ENCODE measurements around the gene IER3. TPM values are rescaled to one million over a fixed set of nuclear protein-coding genes. Genes with fewer than 3 reads are reported as not detected.
A peak's percentile ranks its signal among the peaks of the same experiment; 100 is the strongest.

IER3 gene
- total and polyA plus RNA-seq, 2 of the 13 experiments (the other 11 are each of a cell fraction or from before 2014, with no cell fraction given): 51.1 to 131 TPM

DNA sequence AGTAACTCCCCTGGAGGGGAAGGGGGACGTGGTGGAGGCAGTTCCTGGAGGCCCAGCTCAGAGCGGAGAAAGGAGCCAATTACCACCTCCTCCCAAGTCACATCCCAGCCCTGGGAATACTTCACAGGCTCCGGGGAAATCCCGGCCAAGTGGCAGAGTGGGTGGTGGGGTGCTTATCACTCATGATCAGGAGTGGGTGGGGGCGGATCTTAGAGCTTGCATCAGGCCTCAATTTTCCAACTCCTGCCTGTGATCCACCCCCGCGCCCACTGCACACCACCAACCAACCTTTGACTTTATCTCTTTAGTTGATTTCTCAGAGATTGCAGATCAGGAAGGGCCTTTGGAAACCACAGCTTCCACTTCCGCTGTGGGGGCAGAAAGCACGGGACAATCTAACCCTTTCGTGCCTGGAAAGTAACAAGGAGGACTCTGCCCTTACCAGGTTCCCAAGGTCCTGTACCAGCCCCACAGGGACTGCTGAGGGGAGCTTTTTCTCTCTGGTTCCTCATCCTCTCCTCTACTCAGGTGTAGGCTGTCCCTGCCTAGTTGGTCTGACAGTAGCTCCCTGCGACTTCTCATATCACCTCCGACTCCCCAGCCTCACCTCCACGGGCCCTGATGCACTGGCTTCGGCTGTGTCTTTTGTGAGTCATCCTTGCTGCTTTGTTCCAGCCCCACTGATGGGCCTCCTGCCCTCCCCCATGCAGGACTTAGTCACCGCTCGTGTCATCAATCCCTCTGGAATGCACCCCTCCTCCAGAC, 24.9 kb upstream of the IER3 start (continued):
- TF ChIP-seq, protein P1, sequence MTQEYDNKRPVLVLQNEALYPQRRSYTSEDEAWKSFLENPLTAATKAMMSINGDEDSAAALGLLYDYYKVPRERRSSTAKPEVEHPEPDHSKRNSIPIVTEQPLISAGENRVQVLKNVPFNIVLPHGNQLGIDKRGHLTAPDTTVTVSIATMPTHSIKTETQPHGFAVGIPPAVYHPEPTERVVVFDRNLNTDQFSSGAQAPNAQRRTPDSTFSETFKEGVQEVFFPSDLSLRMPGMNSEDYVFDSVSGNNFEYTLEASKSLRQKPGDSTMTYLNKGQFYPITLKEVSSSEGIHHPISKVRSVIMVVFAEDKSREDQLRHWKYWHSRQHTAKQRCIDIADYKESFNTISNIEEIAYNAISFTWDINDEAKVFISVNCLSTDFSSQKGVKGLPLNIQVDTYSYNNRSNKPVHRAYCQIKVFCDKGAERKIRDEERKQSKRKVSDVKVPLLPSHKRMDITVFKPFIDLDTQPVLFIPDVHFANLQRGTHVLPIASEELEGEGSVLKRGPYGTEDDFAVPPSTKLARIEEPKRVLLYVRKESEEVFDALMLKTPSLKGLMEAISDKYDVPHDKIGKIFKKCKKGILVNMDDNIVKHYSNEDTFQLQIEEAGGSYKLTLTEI (CRISPR knock-in tag; conservative IDR thresholded peaks at IDR 0.05): no peak
- peak; percentile 24 for TF ChIP-seq ZNF781 (CRISPR knock-in tag; IDR thresholded peaks at IDR 0.05; ENCODE audit: borderline replicate concordance, not compliant biosample characterization)
- no peak for TF ChIP-seq NFIB (CRISPR knock-in tag; IDR thresholded peaks at IDR 0.05; ENCODE audit: borderline replicate concordance)
- peak; percentile 12; the same call in 1 of the 2 replicates for TF ChIP-seq ZNF775 (CRISPR knock-in tag; IDR thresholded peaks at IDR 0.05; ENCODE audit: borderline replicate concordance)
- TF ChIP-seq NR3C1 (CRISPR knock-in tag; IDR thresholded peaks at IDR 0.05): no peak
- peak; percentile 86 for TF ChIP-seq CREB1 (IDR thresholded peaks at IDR 0.05)
- TF ChIP-seq CREB1 (CRISPR knock-in tag; IDR thresholded peaks at IDR 0.05): peak; percentile 86
- TF ChIP-seq ERF (CRISPR knock-in tag; IDR thresholded peaks at IDR 0.05): peak; percentile 84
- TF ChIP-seq, protein P2, sequence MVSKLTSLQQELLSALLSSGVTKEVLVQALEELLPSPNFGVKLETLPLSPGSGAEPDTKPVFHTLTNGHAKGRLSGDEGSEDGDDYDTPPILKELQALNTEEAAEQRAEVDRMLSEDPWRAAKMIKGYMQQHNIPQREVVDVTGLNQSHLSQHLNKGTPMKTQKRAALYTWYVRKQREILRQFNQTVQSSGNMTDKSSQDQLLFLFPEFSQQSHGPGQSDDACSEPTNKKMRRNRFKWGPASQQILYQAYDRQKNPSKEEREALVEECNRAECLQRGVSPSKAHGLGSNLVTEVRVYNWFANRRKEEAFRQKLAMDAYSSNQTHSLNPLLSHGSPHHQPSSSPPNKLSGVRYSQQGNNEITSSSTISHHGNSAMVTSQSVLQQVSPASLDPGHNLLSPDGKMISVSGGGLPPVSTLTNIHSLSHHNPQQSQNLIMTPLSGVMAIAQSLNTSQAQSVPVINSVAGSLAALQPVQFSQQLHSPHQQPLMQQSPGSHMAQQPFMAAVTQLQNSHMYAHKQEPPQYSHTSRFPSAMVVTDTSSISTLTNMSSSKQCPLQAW (CRISPR knock-in tag; IDR thresholded peaks at IDR 0.05): peak; percentile 77
- TF ChIP-seq ZNF484 (CRISPR knock-in tag; IDR thresholded peaks at IDR 0.05; ENCODE audit: borderline replicate concordance, low read depth): no peak
- peak; percentile 70; the same call in 1 of the 2 replicates for TF ChIP-seq MEIS2 (CRISPR knock-in tag; IDR thresholded peaks at IDR 0.05)
- TF ChIP-seq BHLHE40 (IDR thresholded peaks at IDR 0.05; ENCODE audit: low read length): peak; percentile 67; the same call in 1 of the 2 replicates
- TF ChIP-seq, protein P3, sequence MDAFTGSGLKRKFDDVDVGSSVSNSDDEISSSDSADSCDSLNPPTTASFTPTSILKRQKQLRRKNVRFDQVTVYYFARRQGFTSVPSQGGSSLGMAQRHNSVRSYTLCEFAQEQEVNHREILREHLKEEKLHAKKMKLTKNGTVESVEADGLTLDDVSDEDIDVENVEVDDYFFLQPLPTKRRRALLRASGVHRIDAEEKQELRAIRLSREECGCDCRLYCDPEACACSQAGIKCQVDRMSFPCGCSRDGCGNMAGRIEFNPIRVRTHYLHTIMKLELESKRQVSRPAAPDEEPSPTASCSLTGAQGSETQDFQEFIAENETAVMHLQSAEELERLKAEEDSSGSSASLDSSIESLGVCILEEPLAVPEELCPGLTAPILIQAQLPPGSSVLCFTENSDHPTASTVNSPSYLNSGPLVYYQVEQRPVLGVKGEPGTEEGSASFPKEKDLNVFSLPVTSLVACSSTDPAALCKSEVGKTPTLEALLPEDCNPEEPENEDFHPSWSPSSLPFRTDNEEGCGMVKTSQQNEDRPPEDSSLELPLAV (CRISPR knock-in tag; conservative IDR thresholded peaks at IDR 0.05; ENCODE audit: low read depth): no peak
- peak; percentile 53; the same call in 1 of the 2 replicates for TF ChIP-seq HHEX (CRISPR knock-in tag; IDR thresholded peaks at IDR 0.05)
- peak; percentile 93 for TF ChIP-seq ZNF446 (CRISPR knock-in tag; IDR thresholded peaks at IDR 0.05)
- TF ChIP-seq NR2F2 (IDR thresholded peaks at IDR 0.05; ENCODE audit: borderline replicate concordance, low read depth): peak; percentile 42; the same call in 1 of the 2 replicates
- peak; percentile 90 for TF ChIP-seq HDAC1 (CRISPR knock-in tag; IDR thresholded peaks at IDR 0.05)
- TF ChIP-seq, protein P4, sequence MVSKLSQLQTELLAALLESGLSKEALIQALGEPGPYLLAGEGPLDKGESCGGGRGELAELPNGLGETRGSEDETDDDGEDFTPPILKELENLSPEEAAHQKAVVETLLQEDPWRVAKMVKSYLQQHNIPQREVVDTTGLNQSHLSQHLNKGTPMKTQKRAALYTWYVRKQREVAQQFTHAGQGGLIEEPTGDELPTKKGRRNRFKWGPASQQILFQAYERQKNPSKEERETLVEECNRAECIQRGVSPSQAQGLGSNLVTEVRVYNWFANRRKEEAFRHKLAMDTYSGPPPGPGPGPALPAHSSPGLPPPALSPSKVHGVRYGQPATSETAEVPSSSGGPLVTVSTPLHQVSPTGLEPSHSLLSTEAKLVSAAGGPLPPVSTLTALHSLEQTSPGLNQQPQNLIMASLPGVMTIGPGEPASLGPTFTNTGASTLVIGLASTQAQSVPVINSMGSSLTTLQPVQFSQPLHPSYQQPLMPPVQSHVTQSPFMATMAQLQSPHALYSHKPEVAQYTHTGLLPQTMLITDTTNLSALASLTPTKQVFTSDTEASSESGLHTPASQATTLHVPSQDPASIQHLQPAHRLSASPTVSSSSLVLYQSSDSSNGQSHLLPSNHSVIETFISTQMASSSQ (IDR thresholded peaks at IDR 0.05; ENCODE audit: low read depth): peak; percentile 72; the same call in 1 of the 2 replicates
- TF ChIP-seq, protein P4 (CRISPR knock-in tag; IDR thresholded peaks at IDR 0.05; ENCODE audit: borderline replicate concordance): peak; percentile 87; the same call in 1 of the 2 replicates
- peak; percentile 84; the same call in 1 of the 2 replicates for TF ChIP-seq NFIC (IDR thresholded peaks at IDR 0.05; ENCODE audit: low read length)
